Ovary (tissue), 9 donors: ENCODE results near the gene NINJ1. TPM values are rescaled to one million over a fixed set of nuclear protein-coding genes. Genes with fewer than 3 reads are reported as not detected.

ENCODE experiments used
- DNase-seq, 5 donors: peaks; one replicate each; pipeline ENCODE4 v3.0.0-alpha.2; 2019 to 2020
- H3K27ac ChIP-seq, 2 donors: fragments of 200-600 bp; one replicate each; pipeline versions ENCODE4 v1.5.1 to v1.8.0; 2019 to 2022
- H3K27me3 ChIP-seq: fragments of 200-600 bp; one replicate; pipeline ENCODE4 v1.8.0; 2022
- H3K36me3 ChIP-seq: fragments of 200-600 bp; sonication (generic); one replicate; pipeline ENCODE4 v1.5.1; 2019
- H3K4me1 ChIP-seq: one replicate; pipeline ENCODE4 v1.8.1; 2013; ENCODE audit warnings: mild to moderate bottlenecking, moderate library complexity; ENCODE audit not compliant: insufficient read depth
- H3K4me3 ChIP-seq: fragments of 200-600 bp; sonication (generic); one replicate; pipeline ENCODE4 v1.5.1; 2017
- H3K9me3 ChIP-seq, 2 donors: fragments of 200-600 bp in 1 of 2; sonication (generic) in 1 of 2; one replicate each; pipeline versions ENCODE4 v1.5.1 to v1.8.1; 2013 to 2019; ENCODE audit warnings: mild to moderate bottlenecking in 1 of 2, moderate library complexity in 1 of 2
- EP300 ChIP-seq: sonication (generic); formaldehyde crosslinking; IDR thresholded peaks from one replicate; pipeline ENCODE4 v1.6.1; 2017; ENCODE audit warnings: antibody characterized with exemption
- POLR2A ChIP-seq: fragments of 450-650 bp; IDR thresholded peaks from one replicate; pipeline ENCODE4 v1.6.1; 2017; ENCODE audit warnings: antibody characterized with exemption, mild to moderate bottlenecking, moderate library complexity
- WGBS, 3 donors: extraction: QIAGEN DNeasy Blood & Tissue Kit in 1 of 3; methylation state at CpG; one replicate each; pipeline versions ENCODE4 v1.1.5 to v1.1.7; 2013 to 2017; 5-methylcytosine and 5-hydroxymethylcytosine counted together
- intact Hi-C, 4 donors: fragments of 100-400 bp; cut with DNase I; formaldehyde crosslinking; loops; one replicate each; pipeline versions ENCODE4 v1.11.0 to v1.15.1; 2022 to 2023
- polyA plus RNA-seq, 2 donors: library from polyadenylated mRNA; stranded (reverse); fragments of 200-250 nt in 1 of 2; fragments of 350-450 nt in 1 of 2; fragmentation: Illumina TruSeq in 1 of 2; extraction: RNeasy Lipid Tissue Mini Kit (QIAGEN cat#74804) in 1 of 2; gene quantifications; one replicate each; pipeline ENCODE4 v1.2.3, GENCODE V29; 2013 to 2014
- total RNA-seq, 7 donors: library from RNA; depleted of rRNA in 2 of 7; stranded (reverse); fragments of >200 nt in 2 of 7; fragmentation: NEBNext Ultra II Directional in 3 of 7; extraction: Animal tissue kit (Norgen Biotek cat#: 25700) in 3 of 7; gene quantifications; one replicate each; pipeline versions ENCODE4 v1.1.0 to v1.2.4, GENCODE V29; 2016 to 2023
- TF ChIP-seq, protein P1 (sequence below), 3 donors: fragments of 450-650 bp in 2 of 3; fragments of 200-600 bp in 1 of 3; IDR thresholded peaks; one replicate each; pipeline versions ENCODE4 v1.5.1 to v1.8.0; 2016 to 2022; ENCODE audit warnings: antibody characterized with exemption in 3 of 3, mild to moderate bottlenecking in 1 of 3
- donor health status: DM: no; HTN: no; CAD: no; lungs with moderate emphysema.
- donor health status: DM: no; HTN: no; CAD: no.
- donor health status: Bipolar disorder and iron deficiency.
- donor health status: DM: yes; HTN: yes; CAD: no.
- donor health status: DM: no; HTN: no; CAD: no.
- donor health status: DM: yes; HTN: yes; CAD: no.

The NINJ1 gene
- total and polyA plus RNA-seq, 9 donors, result 7.5 to 75.2 (median 40.6) TPM

DNA sequence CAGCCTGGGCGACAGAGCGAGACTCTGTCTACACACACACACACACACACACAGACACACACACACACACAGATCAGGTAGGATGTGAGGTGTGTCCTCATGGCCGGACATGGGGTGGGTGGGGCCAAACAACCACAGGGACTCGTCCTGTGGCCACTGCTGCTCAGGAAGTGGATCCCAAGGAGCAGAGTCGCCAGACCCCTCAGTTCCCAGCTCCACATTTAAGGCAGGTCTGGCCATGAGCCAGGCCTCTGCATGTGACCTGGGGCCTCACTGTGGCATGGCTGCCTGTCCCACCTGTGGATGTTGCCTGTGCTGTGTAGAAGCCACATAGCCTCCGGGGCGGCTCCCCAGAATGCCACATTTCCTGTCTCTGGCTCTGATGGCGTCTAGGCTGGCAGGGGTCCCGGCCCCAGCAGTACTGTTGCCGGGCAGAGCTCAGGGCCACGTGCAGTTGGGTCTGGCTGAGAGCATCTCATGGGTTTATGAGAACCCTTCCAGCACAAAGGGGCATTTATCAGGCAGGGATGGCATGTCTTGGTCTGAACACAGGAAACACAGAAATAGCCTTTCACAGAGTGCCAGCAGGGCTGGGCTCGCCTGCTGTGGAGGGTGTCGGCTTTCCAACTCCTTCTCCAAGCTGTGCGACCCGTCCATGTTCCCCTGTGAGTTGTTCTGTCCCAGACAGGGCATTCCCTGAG lies 9.9 kb upstream of the NINJ1 start:
- Histone ChIP-seq H3K27me3 (no peaks in the 10 kb centered on the region), H3K4me3 (no peak overlapping the region), H3K36me3 (no peaks in the 10 kb centered on the region), H3K27ac (no peak overlapping the region), H3K4me1 (no peaks in the 10 kb centered on the region), H3K9me3 (no peaks in the 10 kb centered on the region)
- no peak for DNase-seq
- WGBS, 3 donors, result 64 to 71% (median 65%) methylated on average over 13 to 15 of the region's 15 CpGs
- TF ChIP-seq POLR2A, result no peak
- TF ChIP-seq EP300, result no peak
- TF ChIP-seq, protein P1, sequence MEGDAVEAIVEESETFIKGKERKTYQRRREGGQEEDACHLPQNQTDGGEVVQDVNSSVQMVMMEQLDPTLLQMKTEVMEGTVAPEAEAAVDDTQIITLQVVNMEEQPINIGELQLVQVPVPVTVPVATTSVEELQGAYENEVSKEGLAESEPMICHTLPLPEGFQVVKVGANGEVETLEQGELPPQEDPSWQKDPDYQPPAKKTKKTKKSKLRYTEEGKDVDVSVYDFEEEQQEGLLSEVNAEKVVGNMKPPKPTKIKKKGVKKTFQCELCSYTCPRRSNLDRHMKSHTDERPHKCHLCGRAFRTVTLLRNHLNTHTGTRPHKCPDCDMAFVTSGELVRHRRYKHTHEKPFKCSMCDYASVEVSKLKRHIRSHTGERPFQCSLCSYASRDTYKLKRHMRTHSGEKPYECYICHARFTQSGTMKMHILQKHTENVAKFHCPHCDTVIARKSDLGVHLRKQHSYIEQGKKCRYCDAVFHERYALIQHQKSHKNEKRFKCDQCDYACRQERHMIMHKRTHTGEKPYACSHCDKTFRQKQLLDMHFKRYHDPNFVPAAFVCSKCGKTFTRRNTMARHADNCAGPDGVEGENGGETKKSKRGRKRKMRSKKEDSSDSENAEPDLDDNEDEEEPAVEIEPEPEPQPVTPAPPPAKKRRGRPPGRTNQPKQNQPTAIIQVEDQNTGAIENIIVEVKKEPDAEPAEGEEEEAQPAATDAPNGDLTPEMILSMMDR (IDR thresholded peaks at IDR 0.05), result no peak
- intact Hi-C loops, result loop anchor here in 1 of 4 donors (10.0 kb wide), 1 partner anchor 1889 kb away; no protein-coding TSS in a partner anchor

DNA sequence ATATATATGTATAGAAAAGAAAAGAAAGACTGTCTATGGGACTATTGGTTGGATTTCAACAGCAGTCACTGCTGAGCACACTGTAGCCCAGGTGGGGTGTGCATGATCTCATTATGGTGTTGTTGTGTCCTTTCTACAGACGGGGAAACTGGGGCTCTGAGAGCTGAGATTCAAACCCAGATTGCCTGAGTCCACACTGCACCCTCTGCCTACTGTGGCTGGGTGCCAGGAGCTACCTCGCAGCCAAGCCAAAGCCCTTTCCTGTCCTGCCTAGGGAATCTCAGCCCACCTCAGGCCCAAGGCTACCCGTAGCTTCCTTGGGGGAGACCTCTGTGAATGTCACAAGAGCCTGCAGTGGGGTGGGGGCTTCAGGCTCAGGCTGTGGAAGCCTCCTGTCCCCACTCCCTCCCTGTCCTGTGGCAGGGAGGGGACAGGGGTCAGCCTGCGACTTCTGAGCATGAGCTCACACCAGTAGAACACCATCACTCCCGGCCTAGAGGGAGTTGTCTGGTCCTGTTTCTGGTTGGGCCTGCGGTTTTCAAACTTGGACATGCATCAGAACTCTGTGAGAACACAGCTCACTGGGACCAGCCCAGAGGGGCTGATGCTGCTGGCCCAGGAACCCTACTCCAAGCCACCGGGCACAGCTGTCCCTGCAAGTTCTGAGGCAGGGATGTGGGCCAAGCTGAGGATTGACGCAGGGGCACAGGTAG lies 7.9 kb upstream of the NINJ1 start:
- no peak overlapping the region for H3K4me3 ChIP-seq
- intact Hi-C loops, result loop anchor here in 1 of 4 donors (10.0 kb wide), 1 partner anchor 1887 kb away; no protein-coding TSS in a partner anchor
- WGBS, 3 donors, result 78 to 89% (median 82%) methylated on average over 6 to 8 of the region's 8 CpGs
- H3K9me3 ChIP-seq, result no peaks in the 10 kb centered on the region
- DNase-seq, result no peak
- H3K36me3 ChIP-seq, result no peaks in the 10 kb centered on the region
- H3K27me3 ChIP-seq, result no peaks in the 10 kb centered on the region
- no peak overlapping the region for H3K27ac ChIP-seq
- H3K4me1 ChIP-seq, result no peaks in the 10 kb centered on the region
- TF ChIP-seq, protein P1 (IDR thresholded peaks at IDR 0.05), result no peak
- TF ChIP-seq EP300 (no peak), POLR2A (no peak)

DNA sequence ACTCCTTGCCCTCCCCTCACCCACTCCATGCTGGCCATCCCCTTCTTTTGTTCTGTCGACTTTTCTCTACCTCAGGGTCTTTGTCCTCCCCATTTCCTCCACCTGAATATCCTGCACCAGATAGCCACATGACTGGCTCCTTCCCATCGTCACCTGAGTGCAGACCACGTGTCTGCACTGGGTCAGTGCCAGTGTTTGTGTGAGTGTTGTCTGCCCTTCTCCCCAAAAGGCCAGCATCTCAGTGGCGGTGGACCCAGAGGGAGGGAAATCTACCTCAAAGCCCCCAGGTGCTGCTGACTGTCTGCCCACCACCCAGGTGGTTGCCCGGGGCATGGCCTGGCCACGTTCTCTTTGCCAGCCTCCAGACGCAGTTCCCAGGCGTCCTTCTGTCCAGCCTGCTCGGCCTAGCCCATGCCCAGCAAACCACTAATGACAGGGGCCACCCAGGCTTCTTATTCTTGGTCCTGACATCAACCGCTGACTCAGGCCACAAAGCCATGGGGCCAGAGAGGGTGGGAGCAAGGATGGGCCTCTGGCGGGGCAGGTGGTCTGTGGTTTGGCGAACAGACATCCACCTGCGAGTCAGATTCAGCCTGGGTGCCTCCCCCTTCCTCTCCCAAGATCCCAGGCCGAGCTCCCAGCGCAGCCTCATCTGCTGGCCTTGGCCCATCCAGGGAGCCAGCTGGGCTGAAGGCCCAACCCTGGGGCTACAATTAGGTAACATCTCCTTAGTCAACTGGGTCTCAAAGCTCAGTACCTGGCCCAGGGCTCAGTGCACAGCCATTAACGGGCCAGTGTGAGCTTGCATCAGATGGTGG lies 5.5 kb upstream of the NINJ1 start:
- DNase-seq, result peak in 1 of 5 donors; percentile 12
- Histone ChIP-seq H3K4me3 (no peak overlapping the region), H3K9me3 (no peaks in the 10 kb centered on the region), H3K27ac (no peak overlapping the region), H3K4me1 (peaks cover 10% of the 10 kb centered on the region), H3K27me3 (no peaks in the 10 kb centered on the region), H3K36me3 (no peaks in the 10 kb centered on the region)
- intact Hi-C loops, result loop anchor here in 1 of 4 donors (10.0 kb wide), 2 partner anchors 315 to 1885 kb away; partner anchors contain the start of genes FAM120A and FAM120AOS
- TF ChIP-seq, protein P1 (IDR thresholded peaks at IDR 0.05), result no peak
- TF ChIP-seq EP300 (no peak), POLR2A (no peak)
- 77 to 79% (median 78%) methylated on average over 16 of the region's 16 CpGs for WGBS, 3 donors

DNA sequence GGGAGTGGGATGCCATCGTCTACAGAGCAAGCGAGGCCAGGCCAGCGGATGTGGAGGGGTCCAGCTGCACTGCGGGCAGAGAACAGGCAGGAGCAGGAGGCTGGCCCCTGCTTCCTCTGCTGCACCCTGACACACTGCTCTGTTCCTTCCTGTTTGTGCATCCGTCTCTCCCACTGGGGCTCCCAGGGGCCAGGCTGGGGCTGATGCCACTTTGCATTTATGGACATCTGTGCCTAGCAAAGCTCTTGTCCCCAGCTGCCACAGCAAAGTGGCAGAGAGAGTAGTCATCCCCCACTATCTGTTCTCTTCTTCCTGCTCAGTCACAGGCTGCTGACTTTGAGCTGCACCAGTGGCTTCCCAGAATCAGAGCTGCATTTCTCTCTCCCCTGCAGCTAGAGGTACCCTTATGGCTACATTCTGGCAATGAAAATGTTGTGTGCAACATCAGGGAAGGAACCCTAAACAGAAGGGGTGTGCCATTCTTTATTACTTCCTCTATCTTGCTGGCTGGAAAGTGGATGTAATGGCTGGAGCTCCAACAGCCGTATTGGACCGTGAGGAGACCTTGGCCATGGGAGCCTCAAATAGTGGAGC lies 4.2 kb upstream of the NINJ1 start:
- no peak overlapping the region for H3K27ac ChIP-seq
- no peaks in the 10 kb centered on the region for H3K36me3 ChIP-seq
- no peak for DNase-seq
- TF ChIP-seq POLR2A, result no peak
- H3K4me1 ChIP-seq, result peaks cover 10% of the 10 kb centered on the region
- intact Hi-C loops, result loop anchor here in 1 of 4 donors (10.0 kb wide), 1 partner anchor 317 kb away; the partner anchor contains the start of genes FAM120A and FAM120AOS
- no peaks in the 10 kb centered on the region for H3K27me3 ChIP-seq
- no peaks in the 10 kb centered on the region for H3K9me3 ChIP-seq
- 73 to 76% (median 76%) methylated on average over 7 of the region's 7 CpGs for WGBS, 3 donors
- H3K4me3 ChIP-seq, result no peak overlapping the region
